PC-9 (cell line): ENCODE results near the gene NPSR1.

Source experiments
- EZH2 ChIP-seq: fragments of 200-600 bp; sonication (generic); IDR thresholded peaks from 2 replicates; pipeline ENCODE4 v1.8.0; 2017; ENCODE audit warnings: antibody characterized with exemption, low read depth
- TF ChIP-seq, protein P1 (sequence below): fragments of 200-600 bp; sonication (generic); conservative IDR thresholded peaks from 2 replicates; pipeline ENCODE4 v1.6.1; 2017; ENCODE audit warnings: mixed run types, antibody characterized with exemption, mild to moderate bottlenecking, moderate library complexity

DNA sequence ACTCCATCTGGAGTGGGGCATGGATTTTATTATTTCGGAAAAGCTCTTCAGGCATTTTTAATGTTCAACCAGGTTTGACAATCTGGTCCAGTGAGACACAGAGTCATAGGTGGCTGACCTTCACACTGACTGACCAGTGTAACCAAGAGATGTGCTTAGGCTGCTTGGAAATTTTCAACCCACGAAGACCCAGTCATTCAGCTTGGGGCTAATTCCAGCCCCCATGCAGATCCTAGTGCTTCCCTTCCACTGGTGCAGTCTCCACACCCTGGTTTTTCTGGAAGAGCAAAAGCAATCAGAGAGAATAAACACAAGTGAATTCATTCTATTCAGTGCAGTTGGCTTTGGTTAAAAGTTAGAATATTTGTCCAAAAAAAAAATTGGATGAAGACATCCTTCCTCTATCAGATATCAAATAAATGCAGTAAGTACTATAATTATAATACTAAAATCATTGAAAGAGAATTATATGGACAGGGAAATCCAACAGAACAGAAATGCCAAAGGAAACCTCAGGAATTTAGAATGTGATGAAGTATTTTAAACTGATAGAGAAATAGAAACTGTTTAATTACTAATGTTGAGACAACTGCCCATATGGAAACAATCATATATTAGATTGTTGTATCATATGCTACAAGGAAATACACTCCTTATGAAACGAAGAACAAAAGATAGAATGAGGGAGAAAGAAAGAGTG is 178.0 kb downstream of the NPSR1 start:
- TF ChIP-seq, protein P1, sequence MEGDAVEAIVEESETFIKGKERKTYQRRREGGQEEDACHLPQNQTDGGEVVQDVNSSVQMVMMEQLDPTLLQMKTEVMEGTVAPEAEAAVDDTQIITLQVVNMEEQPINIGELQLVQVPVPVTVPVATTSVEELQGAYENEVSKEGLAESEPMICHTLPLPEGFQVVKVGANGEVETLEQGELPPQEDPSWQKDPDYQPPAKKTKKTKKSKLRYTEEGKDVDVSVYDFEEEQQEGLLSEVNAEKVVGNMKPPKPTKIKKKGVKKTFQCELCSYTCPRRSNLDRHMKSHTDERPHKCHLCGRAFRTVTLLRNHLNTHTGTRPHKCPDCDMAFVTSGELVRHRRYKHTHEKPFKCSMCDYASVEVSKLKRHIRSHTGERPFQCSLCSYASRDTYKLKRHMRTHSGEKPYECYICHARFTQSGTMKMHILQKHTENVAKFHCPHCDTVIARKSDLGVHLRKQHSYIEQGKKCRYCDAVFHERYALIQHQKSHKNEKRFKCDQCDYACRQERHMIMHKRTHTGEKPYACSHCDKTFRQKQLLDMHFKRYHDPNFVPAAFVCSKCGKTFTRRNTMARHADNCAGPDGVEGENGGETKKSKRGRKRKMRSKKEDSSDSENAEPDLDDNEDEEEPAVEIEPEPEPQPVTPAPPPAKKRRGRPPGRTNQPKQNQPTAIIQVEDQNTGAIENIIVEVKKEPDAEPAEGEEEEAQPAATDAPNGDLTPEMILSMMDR = no peak
- TF ChIP-seq EZH2 = no peak
